CD14-positive monocyte (primary cell): ENCODE measurements around the gene POU6F2. TPM values are rescaled to one million over a fixed set of nuclear protein-coding genes. Genes with fewer than 3 reads are reported as not detected.

ENCODE experiments used
- DNase-seq, 3 donors: peaks; one replicate each; pipeline ENCODE4 v3.0.0-alpha.2; 2011 to 2022
- H2AFZ ChIP-seq: 2 replicates; pipeline ENCODE4 v1.6.0; 2012; ENCODE audit warnings: mild to moderate bottlenecking, low read depth, low read length, inconsistent platforms; ENCODE audit not compliant: insufficient read depth, poor library complexity, severe bottlenecking
- H3K27ac ChIP-seq, 2 donors: 1 replicate in 1 of 2; 2 replicates in 1 of 2; pipeline ENCODE4 v1.5.1; 2012 to 2013; ENCODE audit warnings: low read length in 2 of 2, control low read depth in 1 of 2, inconsistent platforms in 1 of 2, low read depth in 1 of 2, mild to moderate bottlenecking in 1 of 2
- H3K27me3 ChIP-seq, 2 donors: one replicate each; pipeline versions ENCODE4 v1.6.0 to v1.6.1; 2011 to 2013; ENCODE audit warnings: low read length in 2 of 2; ENCODE audit not compliant: control insufficient read depth in 2 of 2, insufficient read depth in 2 of 2
- H3K36me3 ChIP-seq, 2 donors: replicated peaks in 1 of 2; 1 replicate in 1 of 2; 2 replicates in 1 of 2; pipeline versions ENCODE4 v1.5.1 to v1.6.1; 2012 to 2013; ENCODE audit warnings: low read length in 2 of 2, control low read depth in 1 of 2, inconsistent platforms in 1 of 2, mild to moderate bottlenecking in 1 of 2; ENCODE audit not compliant: insufficient read depth in 2 of 2, control insufficient read depth in 1 of 2
- H3K4me1 ChIP-seq, 2 donors: 1 replicate in 1 of 2; 2 replicates in 1 of 2; pipeline versions ENCODE4 v1.5.1 to v1.6.1; 2012 to 2013; ENCODE audit warnings: low read length in 2 of 2, control low read depth in 1 of 2, inconsistent platforms in 1 of 2, mild to moderate bottlenecking in 1 of 2, moderate library complexity in 1 of 2; ENCODE audit not compliant: insufficient read depth in 2 of 2, control insufficient read depth in 1 of 2
- H3K4me2 ChIP-seq: replicated peaks from 2 replicates; pipeline ENCODE3; 2012; ENCODE audit warnings: low read length, moderate library complexity, mild to moderate bottlenecking; ENCODE audit not compliant: poor library complexity, severe bottlenecking; ENCODE audit errors: extremely low read depth
- H3K4me3 ChIP-seq, 3 experiments: fragments of 200-600 bp in 1 of 3; sonication (generic) in 1 of 3; replicated peaks in 1 of 3; 1 replicate in 2 of 3; 2 replicates in 1 of 3; pipeline ENCODE4 v1.5.1; 2011 to 2013; ENCODE audit warnings: low read length in 3 of 3, mild to moderate bottlenecking in 3 of 3, control low read depth in 2 of 3, low read depth in 2 of 3, inconsistent platforms in 1 of 3, moderate library complexity in 1 of 3
- H3K79me2 ChIP-seq: 2 replicates; pipeline ENCODE4 v1.6.0; 2012; ENCODE audit warnings: mild to moderate bottlenecking, control low read depth, inconsistent platforms, low read length, moderate library complexity; ENCODE audit not compliant: insufficient read depth
- H3K9ac ChIP-seq: 2 replicates; pipeline ENCODE4 v1.6.0; 2017; ENCODE audit warnings: low read length, mild to moderate bottlenecking; ENCODE audit not compliant: insufficient read depth, poor library complexity, severe bottlenecking
- H3K9me3 ChIP-seq, 2 donors: replicated peaks in 1 of 2; 1 replicate in 1 of 2; 2 replicates in 1 of 2; pipeline versions ENCODE4 v1.5.1 to v1.6.1; 2012 to 2013; ENCODE audit warnings: low read length in 2 of 2, control low read depth in 1 of 2; ENCODE audit not compliant: control insufficient read depth in 1 of 2, insufficient read depth in 1 of 2
- H4K20me1 ChIP-seq: 2 replicates; pipeline ENCODE4 v1.6.0; 2012; ENCODE audit warnings: mild to moderate bottlenecking, low read length, control low read depth, moderate library complexity; ENCODE audit not compliant: insufficient read depth
- H3K27ac Mint-ChIP-seq, 7 donors: one replicate each; pipeline ENCODE4 v1.8.0; 2020; ENCODE audit warnings: mild to moderate bottlenecking in 7 of 7, mixed read lengths in 7 of 7, moderate library complexity in 6 of 7, inconsistent platforms in 2 of 7
- H3K27me3 Mint-ChIP-seq, 3 donors: one replicate each; pipeline ENCODE4 v1.8.0; 2021 to 2022; ENCODE audit warnings: low read depth in 3 of 3, mild to moderate bottlenecking in 3 of 3, mixed read lengths in 3 of 3, moderate library complexity in 3 of 3, inconsistent platforms in 1 of 3
- H3K36me3 Mint-ChIP-seq, 2 donors: one replicate each; pipeline ENCODE4 v1.8.0; 2020; ENCODE audit warnings: mixed read lengths in 2 of 2, inconsistent platforms in 1 of 2, mild to moderate bottlenecking in 1 of 2
- H3K4me1 Mint-ChIP-seq: one replicate; pipeline ENCODE4 v1.8.0; 2020; ENCODE audit warnings: mild to moderate bottlenecking, mixed read lengths
- H3K4me3 Mint-ChIP-seq, 2 donors: one replicate each; pipeline ENCODE4 v1.8.0; 2020; ENCODE audit warnings: mild to moderate bottlenecking in 2 of 2, mixed read lengths in 2 of 2, moderate library complexity in 1 of 2
- H3K9me3 Mint-ChIP-seq, 7 donors: one replicate each; pipeline ENCODE4 v1.8.0; 2020 to 2022; ENCODE audit warnings: mixed read lengths in 7 of 7, mild to moderate bottlenecking in 6 of 7, moderate library complexity in 6 of 7, inconsistent platforms in 2 of 7
- WGBS: methylation state at CpG from one replicate; pipeline ENCODE4 v1.1.5; 2013; ENCODE audit warnings: missing lambda C conversion rate; ENCODE audit not compliant: insufficient coverage; 5-methylcytosine and 5-hydroxymethylcytosine counted together
- intact Hi-C, 2 donors: fragments of 100-400 bp; cut with micrococcal nuclease; formaldehyde crosslinking; loops; one replicate each; pipeline versions ENCODE4 v1.15.0 to v1.15.1; 2023
- polyA plus RNA-seq, 3 donors: library from polyadenylated mRNA; depleted of rRNA in 1 of 3; unstranded in 2 of 3; stranded (reverse) in 1 of 3; fragments of 300-500 nt in 2 of 3; fragments of >200 nt in 1 of 3; fragmentation: Illumina TruSeq in 2 of 3; gene quantifications; 1 replicate in 2 of 3; 2 replicates in 1 of 3; pipeline ENCODE4 v1.2.3, GENCODE V29; 2012 to 2021
- TF ChIP-seq, protein P1 (sequence below): fragments of 200-600 bp; IDR thresholded peaks from one replicate; pipeline ENCODE4 v1.8.0; 2022; ENCODE audit warnings: antibody characterized with exemption, mild to moderate bottlenecking

The POU6F2 gene
- polyA plus RNA-seq, 3 donors: not detected

DNA sequence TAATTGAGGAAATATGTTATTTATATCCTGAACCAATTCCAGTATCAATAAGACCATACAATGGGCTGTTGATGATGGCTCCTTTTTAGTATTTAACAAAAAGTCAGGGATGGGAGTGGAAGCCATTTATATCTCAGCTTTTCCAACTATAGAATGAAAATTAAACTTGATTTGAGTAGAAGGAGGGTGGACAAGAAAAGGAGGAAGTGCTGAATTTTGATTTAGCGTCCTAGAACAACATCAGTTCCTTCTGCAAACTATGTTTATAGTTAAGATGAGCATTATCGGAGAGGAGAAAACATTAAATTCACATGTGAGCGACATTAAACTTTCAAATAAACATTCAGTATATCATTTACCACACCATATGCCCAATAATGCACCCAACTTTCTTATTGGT lies 439.2 kb downstream of the POU6F2 start:
- Histone ChIP-seq H4K20me1 (no peaks in the 10 kb centered on the region), H3K4me1 (peaks cover 11 to 14% of the 10 kb centered on the region in 2 donors), H3K27me3 (peaks cover 14 to 33% of the 10 kb centered on the region in 2 donors), H2AFZ (no peak overlapping the region), H3K9me3 (no peaks in the 10 kb centered on the region), H3K4me3 (no peak overlapping the region), H3K36me3 (no peaks in the 10 kb centered on the region), H3K9ac (no peak overlapping the region), H3K79me2 (no peaks in the 10 kb centered on the region), H3K27ac (no peak overlapping the region), H3K4me2 (no peak overlapping the region)
- H3K4me3 Mint-ChIP-seq: no peak overlapping the region
- TF ChIP-seq, protein P1, sequence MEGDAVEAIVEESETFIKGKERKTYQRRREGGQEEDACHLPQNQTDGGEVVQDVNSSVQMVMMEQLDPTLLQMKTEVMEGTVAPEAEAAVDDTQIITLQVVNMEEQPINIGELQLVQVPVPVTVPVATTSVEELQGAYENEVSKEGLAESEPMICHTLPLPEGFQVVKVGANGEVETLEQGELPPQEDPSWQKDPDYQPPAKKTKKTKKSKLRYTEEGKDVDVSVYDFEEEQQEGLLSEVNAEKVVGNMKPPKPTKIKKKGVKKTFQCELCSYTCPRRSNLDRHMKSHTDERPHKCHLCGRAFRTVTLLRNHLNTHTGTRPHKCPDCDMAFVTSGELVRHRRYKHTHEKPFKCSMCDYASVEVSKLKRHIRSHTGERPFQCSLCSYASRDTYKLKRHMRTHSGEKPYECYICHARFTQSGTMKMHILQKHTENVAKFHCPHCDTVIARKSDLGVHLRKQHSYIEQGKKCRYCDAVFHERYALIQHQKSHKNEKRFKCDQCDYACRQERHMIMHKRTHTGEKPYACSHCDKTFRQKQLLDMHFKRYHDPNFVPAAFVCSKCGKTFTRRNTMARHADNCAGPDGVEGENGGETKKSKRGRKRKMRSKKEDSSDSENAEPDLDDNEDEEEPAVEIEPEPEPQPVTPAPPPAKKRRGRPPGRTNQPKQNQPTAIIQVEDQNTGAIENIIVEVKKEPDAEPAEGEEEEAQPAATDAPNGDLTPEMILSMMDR: no peak
- no peak for DNase-seq
- H3K27me3 Mint-ChIP-seq: peaks cover 18 to 37% (median 31%) of the 10 kb centered on the region in 3 donors
- intact Hi-C loops: no loop called here
- WGBS: no CpG with 5 or more reads among the region's 3 CpGs
- H3K4me1 Mint-ChIP-seq: peaks cover 12% of the 10 kb centered on the region
- no peak overlapping the region for H3K27ac Mint-ChIP-seq
- H3K9me3 Mint-ChIP-seq: no peaks in the 10 kb centered on the region
- H3K36me3 Mint-ChIP-seq: no peaks in the 10 kb centered on the region

DNA sequence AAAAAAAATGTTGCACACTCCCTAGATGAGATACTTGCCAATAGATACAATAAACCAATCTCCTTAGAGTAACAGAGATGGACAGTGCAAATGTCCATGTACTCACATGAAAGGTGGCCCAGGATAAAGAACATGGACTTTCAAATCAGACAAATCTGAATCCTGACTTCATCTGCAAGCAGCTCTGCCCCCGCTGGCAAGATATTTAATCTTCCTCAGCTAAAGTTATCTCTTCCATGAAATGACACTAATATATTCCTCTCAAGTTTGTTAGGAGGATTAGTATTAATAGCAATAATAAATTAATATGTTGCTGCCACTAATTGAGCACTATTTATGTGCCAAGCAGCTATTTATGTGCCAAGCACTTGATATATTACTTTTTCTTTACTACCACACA lies 439.9 kb downstream of the POU6F2 start:
- Mint-ChIP-seq H3K9me3 (no peaks in the 10 kb centered on the region), H3K27ac (no peak overlapping the region), H3K4me3 (no peak overlapping the region), H3K27me3 (peaks cover 18 to 37% (median 31%) of the 10 kb centered on the region in 3 donors), H3K36me3 (no peaks in the 10 kb centered on the region), H3K4me1 (peaks cover 12% of the 10 kb centered on the region)
- intact Hi-C loops: no loop called here
- H3K9me3 ChIP-seq: no peaks in the 10 kb centered on the region
- no peaks in the 10 kb centered on the region for H3K36me3 ChIP-seq
- no peak overlapping the region for H2AFZ ChIP-seq
- no peak overlapping the region for H3K4me3 ChIP-seq
- no peak overlapping the region for H3K27ac ChIP-seq
- no CpG with 5 or more reads among the region's 1 CpG for WGBS
- H3K9ac ChIP-seq: no peak overlapping the region
- H3K4me1 ChIP-seq: peaks cover 11 to 14% of the 10 kb centered on the region in 2 donors
- no peaks in the 10 kb centered on the region for H4K20me1 ChIP-seq
- no peaks in the 10 kb centered on the region for H3K79me2 ChIP-seq
- peaks cover 14 to 33% of the 10 kb centered on the region in 2 donors for H3K27me3 ChIP-seq
- TF ChIP-seq, protein P1: no peak
- no peak overlapping the region for H3K4me2 ChIP-seq
- DNase-seq: no peak
